HepG2 (cell line): ENCODE measurements around the gene SPACA6. TPM values are rescaled to one million over a fixed set of nuclear protein-coding genes. Genes with fewer than 3 reads are reported as not detected.
A peak's percentile ranks its signal among the peaks of the same experiment; 100 is the strongest.

Experiments used
- AGO2 ChIP-seq: fragments of 200-400 bp; formaldehyde crosslinking; optimal IDR thresholded peaks from 2 replicates; pipeline ENCODE3; 2017; ENCODE audit warnings: mild to moderate bottlenecking, low read depth, low read length, moderate library complexity
- FOSL2 ChIP-seq: sonication (generic); formaldehyde crosslinking; IDR thresholded peaks from 2 replicates; pipeline ENCODE4 v1.4.0; 2020; ENCODE audit warnings: missing genetic modification reagents
- GABPB1 ChIP-seq: IDR thresholded peaks from 2 replicates; pipeline ENCODE4 v1.6.1; 2016; ENCODE audit warnings: mild to moderate bottlenecking, missing genetic modification reagents, moderate library complexity, missing compliant biosample characterization
- POLR2AphosphoS5 ChIP-seq: IDR thresholded peaks from 2 replicates; pipeline ENCODE4 v1.6.1; 2012; ENCODE audit warnings: low read depth, low read length
- POLR2G ChIP-seq: fragments of 200-400 bp; formaldehyde crosslinking; IDR thresholded peaks from 2 replicates; pipeline ENCODE4 v1.6.1; 2018; ENCODE audit warnings: mild to moderate bottlenecking, low read depth, low read length, moderate library complexity
- SOX13 ChIP-seq, 3 experiments: fragments of 450-650 bp in 1 of 3; sonication (generic) in 1 of 3; formaldehyde crosslinking in 1 of 3; IDR thresholded peaks in 2 of 3; conservative IDR thresholded peaks in 1 of 3; 2 replicates each; pipeline versions ENCODE4 v1.5.0 to v1.6.1; 2016 to 2020; ENCODE audit warnings: antibody characterized with exemption in 1 of 3, mild to moderate bottlenecking in 1 of 3, missing compliant biosample characterization in 1 of 3, missing genetic modification reagents in 1 of 3, moderate library complexity in 1 of 3
- SPEN ChIP-seq: sonication (generic); formaldehyde crosslinking; IDR thresholded peaks from 2 replicates; pipeline ENCODE4 v1.5.1; 2020; ENCODE audit warnings: low read depth, mild to moderate bottlenecking, missing genetic modification reagents
- SRY ChIP-seq: sonication (generic); formaldehyde crosslinking; IDR thresholded peaks from 2 replicates; pipeline ENCODE4 v1.8.0; 2022; ENCODE audit warnings: mild to moderate bottlenecking, missing genetic modification reagents
- U2AF2 ChIP-seq: fragments of 200-400 bp; formaldehyde crosslinking; IDR thresholded peaks from 2 replicates; pipeline ENCODE4 v1.6.1; 2017; ENCODE audit warnings: low read depth, mild to moderate bottlenecking, low read length
- ZFY ChIP-seq: sonication (generic); formaldehyde crosslinking; IDR thresholded peaks from 2 replicates; pipeline ENCODE4 v1.4.0; 2020; ENCODE audit warnings: missing genetic modification reagents
- polyA plus RNA-seq, 8 experiments: library from polyadenylated mRNA; depleted of rRNA in 3 of 8; stranded (reverse) in 7 of 8; unstranded in 1 of 8; fragments of >200 nt; fragmentation: Illumina TruSeq in 4 of 8; extraction: Trizol in 4 of 8; gene quantifications; 2 replicates each; pipeline versions ENCODE4 v1.2.1 to v1.2.3, GENCODE V29; 2011 to 2016; ENCODE audit warnings: low read depth in 4 of 8, missing spikeins in 1 of 8, mixed read lengths in 1 of 8; ENCODE audit not compliant: insufficient read depth in 1 of 8
- total RNA-seq, 5 experiments: library from RNA; depleted of rRNA; stranded (reverse); fragments of >200 nt; fragmentation: Illumina TruSeq; extraction: Trizol; gene quantifications; 2 replicates each; pipeline ENCODE4 v1.2.3, GENCODE V29; 2016; ENCODE audit warnings: low read depth in 1 of 5
- TF ChIP-seq, protein P1 (sequence below): sonication (generic); formaldehyde crosslinking; IDR thresholded peaks from 2 replicates; pipeline ENCODE4 v1.4.0; 2020; ENCODE audit warnings: missing genetic modification reagents
- TF ChIP-seq, protein P2 (sequence below): IDR thresholded peaks from 2 replicates; pipeline ENCODE4 v1.6.1; 2016; ENCODE audit warnings: low read depth, borderline replicate concordance
- TF ChIP-seq, protein P3 (sequence below): sonication (generic); formaldehyde crosslinking; IDR thresholded peaks from 2 replicates; pipeline ENCODE4 v1.8.0; 2022; ENCODE audit warnings: missing genetic modification reagents, low read depth, mild to moderate bottlenecking, borderline replicate concordance
- TF ChIP-seq, protein P4 (sequence below): IDR thresholded peaks from 2 replicates; pipeline ENCODE4 v1.6.1; 2016; ENCODE audit warnings: missing biosample characterization, missing genetic modification reagents, low read depth
- TF ChIP-seq, protein P5 (sequence below): IDR thresholded peaks from 2 replicates; pipeline ENCODE4 v1.6.1; 2016; ENCODE audit warnings: missing compliant biosample characterization, missing genetic modification reagents, borderline replicate concordance
- TF ChIP-seq, protein P6 (sequence below): sonication (generic); formaldehyde crosslinking; IDR thresholded peaks from 2 replicates; pipeline ENCODE4 v1.5.1; 2020; ENCODE audit warnings: mild to moderate bottlenecking, missing genetic modification reagents, moderate library complexity

Gene SPACA6
- total and polyA plus RNA-seq, 2 of the 13 experiments (the other 11 are each of a cell fraction or from before 2014, with no cell fraction given), result 1.4 to 2.2 TPM

DNA sequence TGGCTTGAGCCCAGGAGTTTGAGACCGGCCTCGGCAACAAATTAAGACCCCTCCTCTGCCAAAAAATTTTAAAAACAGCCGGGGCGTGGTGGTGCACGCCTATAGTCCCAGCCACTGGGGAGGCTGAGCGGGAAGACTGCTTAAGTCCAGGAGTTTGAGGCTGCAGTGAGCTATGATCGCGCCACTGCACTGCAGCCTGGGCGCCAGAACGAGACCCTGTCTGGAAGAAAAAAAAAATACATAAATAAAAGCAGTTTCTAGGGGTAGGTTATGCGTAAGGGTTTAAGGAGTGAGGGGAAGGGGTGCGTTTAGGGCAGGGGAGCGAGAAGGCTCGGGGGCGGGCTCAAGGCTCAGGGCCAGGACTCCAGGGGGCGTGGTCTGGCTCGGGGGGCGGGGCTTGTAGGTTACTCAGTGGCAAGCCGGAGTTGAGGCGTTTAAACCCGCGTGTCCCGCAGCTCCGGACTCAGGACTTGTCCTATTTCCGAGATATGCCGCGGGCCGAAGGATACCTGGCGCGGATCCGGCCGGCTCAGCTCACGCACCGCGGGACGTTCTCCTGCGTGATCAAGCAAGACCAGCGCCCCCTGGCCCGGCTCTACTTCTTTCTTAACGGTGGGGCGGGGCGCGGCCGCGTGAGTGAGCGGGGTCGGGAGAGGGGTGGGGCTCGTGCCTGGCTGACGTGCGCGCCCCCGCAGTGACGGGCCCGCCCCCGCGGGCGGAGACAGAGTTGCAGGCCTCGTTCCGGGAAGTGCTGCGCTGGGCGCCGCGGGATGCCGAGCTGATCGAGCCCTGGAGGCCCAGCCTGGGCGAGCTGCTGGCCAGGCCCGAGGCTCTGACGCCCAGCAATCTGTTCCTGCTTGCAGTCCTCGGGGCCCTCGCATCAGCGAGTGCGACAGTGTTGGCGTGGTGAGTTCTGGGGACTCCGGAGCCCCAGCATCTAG, 10.7 kb downstream of the SPACA6 start (continued):
- TF ChIP-seq, protein P1, sequence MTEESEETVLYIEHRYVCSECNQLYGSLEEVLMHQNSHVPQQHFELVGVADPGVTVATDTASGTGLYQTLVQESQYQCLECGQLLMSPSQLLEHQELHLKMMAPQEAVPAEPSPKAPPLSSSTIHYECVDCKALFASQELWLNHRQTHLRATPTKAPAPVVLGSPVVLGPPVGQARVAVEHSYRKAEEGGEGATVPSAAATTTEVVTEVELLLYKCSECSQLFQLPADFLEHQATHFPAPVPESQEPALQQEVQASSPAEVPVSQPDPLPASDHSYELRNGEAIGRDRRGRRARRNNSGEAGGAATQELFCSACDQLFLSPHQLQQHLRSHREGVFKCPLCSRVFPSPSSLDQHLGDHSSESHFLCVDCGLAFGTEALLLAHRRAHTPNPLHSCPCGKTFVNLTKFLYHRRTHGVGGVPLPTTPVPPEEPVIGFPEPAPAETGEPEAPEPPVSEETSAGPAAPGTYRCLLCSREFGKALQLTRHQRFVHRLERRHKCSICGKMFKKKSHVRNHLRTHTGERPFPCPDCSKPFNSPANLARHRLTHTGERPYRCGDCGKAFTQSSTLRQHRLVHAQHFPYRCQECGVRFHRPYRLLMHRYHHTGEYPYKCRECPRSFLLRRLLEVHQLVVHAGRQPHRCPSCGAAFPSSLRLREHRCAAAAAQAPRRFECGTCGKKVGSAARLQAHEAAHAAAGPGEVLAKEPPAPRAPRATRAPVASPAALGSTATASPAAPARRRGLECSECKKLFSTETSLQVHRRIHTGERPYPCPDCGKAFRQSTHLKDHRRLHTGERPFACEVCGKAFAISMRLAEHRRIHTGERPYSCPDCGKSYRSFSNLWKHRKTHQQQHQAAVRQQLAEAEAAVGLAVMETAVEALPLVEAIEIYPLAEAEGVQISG (CRISPR knock-in tag), result peak; percentile 41; the same call in 1 of the 2 replicates
- TF ChIP-seq ZFY (CRISPR knock-in tag), result peak; percentile 88
- peak; percentile 17; the same call in 1 of the 2 replicates for TF ChIP-seq FOSL2 (CRISPR knock-in tag)
- peak; percentile 80 for TF ChIP-seq POLR2G
- TF ChIP-seq, protein P2, sequence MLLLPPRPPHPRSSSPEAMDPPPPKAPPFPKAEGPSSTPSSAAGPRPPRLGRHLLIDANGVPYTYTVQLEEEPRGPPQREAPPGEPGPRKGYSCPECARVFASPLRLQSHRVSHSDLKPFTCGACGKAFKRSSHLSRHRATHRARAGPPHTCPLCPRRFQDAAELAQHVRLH (CRISPR knock-in tag), result 0 out of 2 replicates have a peak, but pooled peaks have one; percentile 70
- peak; percentile 80 for TF ChIP-seq POLR2AphosphoS5
- peak; percentile 51; the same call in 1 of the 2 replicates for TF ChIP-seq SPEN (CRISPR knock-in tag)
- TF ChIP-seq, protein P3, sequence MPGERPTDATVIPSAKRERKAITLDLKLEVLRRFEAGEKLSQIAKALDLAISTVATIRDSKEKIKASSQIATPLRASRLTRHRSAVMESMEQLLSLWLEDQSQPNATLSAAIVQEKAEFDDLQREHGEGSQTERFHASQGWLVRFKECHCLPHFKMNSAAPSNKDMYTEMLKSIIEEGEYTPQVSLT (CRISPR knock-in tag), result no peak
- no peak for TF ChIP-seq SOX13 (IDR thresholded peaks at IDR 0.05)
- no peak for TF ChIP-seq SOX13 (CRISPR knock-in tag; conservative IDR thresholded peaks at IDR 0.05 in 1 of 2, IDR thresholded peaks at IDR 0.05 in 1 of 2)
- no peak for TF ChIP-seq U2AF2
- TF ChIP-seq, protein P4, sequence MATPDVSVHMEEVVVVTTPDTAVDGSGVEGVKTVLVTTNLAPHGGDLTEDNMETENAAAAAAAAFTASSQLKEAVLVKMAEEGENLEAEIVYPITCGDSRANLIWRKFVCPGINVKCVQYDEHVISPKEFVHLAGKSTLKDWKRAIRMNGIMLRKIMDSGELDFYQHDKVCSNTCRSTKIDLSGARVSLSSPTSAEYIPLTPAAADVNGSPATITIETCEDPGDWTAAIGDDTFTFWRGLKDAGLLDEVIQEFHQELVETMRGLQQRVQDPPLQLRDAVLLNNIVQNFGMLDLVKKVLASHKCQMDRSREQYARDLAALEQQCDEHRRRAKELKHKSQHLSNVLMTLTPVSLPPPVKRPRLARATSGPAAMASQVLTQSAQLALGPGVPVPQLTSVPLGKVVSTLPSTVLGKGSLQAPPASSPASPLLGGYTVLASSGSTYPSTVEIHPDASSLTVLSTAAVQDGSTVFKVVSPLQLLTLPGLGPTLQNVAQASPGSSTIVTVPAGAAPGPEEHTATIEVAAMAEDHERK (CRISPR knock-in tag), result peak; percentile 86
- TF ChIP-seq GABPB1 (CRISPR knock-in tag), result peak; percentile 71; the same call in 1 of the 2 replicates
- TF ChIP-seq, protein P5, sequence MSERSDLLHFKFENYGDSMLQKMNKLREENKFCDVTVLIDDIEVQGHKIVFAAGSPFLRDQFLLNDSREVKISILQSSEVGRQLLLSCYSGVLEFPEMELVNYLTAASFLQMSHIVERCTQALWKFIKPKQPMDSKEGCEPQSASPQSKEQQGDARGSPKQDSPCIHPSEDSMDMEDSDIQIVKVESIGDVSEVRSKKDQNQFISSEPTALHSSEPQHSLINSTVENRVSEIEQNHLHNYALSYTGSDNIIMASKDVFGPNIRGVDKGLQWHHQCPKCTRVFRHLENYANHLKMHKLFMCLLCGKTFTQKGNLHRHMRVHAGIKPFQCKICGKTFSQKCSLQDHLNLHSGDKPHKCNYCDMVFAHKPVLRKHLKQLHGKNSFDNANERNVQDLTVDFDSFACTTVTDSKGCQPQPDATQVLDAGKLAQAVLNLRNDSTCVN (CRISPR knock-in tag), result 0 out of 2 replicates have a peak, but pooled peaks have one; percentile 31
- TF ChIP-seq, protein P6, sequence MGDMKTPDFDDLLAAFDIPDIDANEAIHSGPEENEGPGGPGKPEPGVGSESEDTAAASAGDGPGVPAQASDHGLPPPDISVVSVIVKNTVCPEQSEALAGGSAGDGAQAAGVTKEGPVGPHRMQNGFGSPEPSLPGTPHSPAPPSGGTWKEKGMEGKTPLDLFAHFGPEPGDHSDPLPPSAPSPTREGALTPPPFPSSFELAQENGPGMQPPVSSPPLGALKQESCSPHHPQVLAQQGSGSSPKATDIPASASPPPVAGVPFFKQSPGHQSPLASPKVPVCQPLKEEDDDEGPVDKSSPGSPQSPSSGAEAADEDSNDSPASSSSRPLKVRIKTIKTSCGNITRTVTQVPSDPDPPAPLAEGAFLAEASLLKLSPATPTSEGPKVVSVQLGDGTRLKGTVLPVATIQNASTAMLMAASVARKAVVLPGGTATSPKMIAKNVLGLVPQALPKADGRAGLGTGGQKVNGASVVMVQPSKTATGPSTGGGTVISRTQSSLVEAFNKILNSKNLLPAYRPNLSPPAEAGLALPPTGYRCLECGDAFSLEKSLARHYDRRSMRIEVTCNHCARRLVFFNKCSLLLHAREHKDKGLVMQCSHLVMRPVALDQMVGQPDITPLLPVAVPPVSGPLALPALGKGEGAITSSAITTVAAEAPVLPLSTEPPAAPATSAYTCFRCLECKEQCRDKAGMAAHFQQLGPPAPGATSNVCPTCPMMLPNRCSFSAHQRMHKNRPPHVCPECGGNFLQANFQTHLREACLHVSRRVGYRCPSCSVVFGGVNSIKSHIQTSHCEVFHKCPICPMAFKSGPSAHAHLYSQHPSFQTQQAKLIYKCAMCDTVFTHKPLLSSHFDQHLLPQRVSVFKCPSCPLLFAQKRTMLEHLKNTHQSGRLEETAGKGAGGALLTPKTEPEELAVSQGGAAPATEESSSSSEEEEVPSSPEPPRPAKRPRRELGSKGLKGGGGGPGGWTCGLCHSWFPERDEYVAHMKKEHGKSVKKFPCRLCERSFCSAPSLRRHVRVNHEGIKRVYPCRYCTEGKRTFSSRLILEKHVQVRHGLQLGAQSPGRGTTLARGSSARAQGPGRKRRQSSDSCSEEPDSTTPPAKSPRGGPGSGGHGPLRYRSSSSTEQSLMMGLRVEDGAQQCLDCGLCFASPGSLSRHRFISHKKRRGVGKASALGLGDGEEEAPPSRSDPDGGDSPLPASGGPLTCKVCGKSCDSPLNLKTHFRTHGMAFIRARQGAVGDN (CRISPR knock-in tag), result peak; percentile 68
- TF ChIP-seq AGO2, result peak; percentile 91
- no peak for TF ChIP-seq SRY (CRISPR knock-in tag)
